K562 (cell line): ENCODE results near the gene PCDHB15. TPM values are rescaled to one million over a fixed set of nuclear protein-coding genes. Genes with fewer than 3 reads are reported as not detected.
"Not testable (repeated sequence)": the region's sequence is repeated elsewhere in the genome, so short reads cannot be mapped to it uniquely, and the experiment has no call there.

Experiments
- ATAC-seq: fragments of 200-7000 bp; cut with Tn5 transposase; 3 replicates; pipeline ENCODE4 v1.9.1; 2020; ENCODE audit warnings: moderate library complexity
- BruUV-seq: library from RNA; stranded (reverse); fragments of 400-500 nt; replicated peaks from 2 replicates; lab custom pipeline; 2021; lab: Mats Ljungman, UMichigan
- CTCF ChIA-PET: fragments of 300-600 bp; formaldehyde crosslinking; extraction: SDS; loops from one replicate; lab custom pipeline; 2021; ENCODE audit warnings: low intra/inter-chr PET ratio; lab: Yijun Ruan, JAX
- POLR2A ChIA-PET: fragments of 300-600, 350-650 bp; sonication (Branson Sonifier 250); formaldehyde crosslinking; extraction: SDS; loops from one replicate; lab custom pipeline; 2021; ENCODE audit warnings: antibody characterized with exemption, inconsistent platforms; lab: Yijun Ruan, JAX
- DNase-seq, 4 experiments: peaks; one replicate each; pipeline versions ENCODE4 v3.0.0 to v3.0.0-alpha.2; 2011 to 2018; ENCODE audit warnings: low spot score in 3 of 4, mixed read lengths in 3 of 4; ENCODE audit errors: extremely low read depth in 1 of 4
- FAIRE-seq: peaks from 2 replicates; lab custom pipeline; 2011; peaks lifted over from hg19 to GRCh38; lab: Jason Lieb, UNC
- H2AFZ ChIP-seq: 2 replicates; pipeline ENCODE4 v1.6.0; 2011; ENCODE audit warnings: low read depth, low read length, control low read depth, inconsistent platforms
- H3K27ac ChIP-seq: fragments of 200-600 bp; 3 replicates; pipeline ENCODE4 v1.8.0; 2011; ENCODE audit warnings: low read depth, mild to moderate bottlenecking, control low read depth, inconsistent platforms, low read length, moderate library complexity, mixed read lengths; ENCODE audit errors: extremely low read depth
- H3K27me3 ChIP-seq, 2 experiments: fragments of 300-600 bp in 1 of 2; 2 replicates in 1 of 2; 3 replicates in 1 of 2; pipeline versions ENCODE4 v1.6.0 to v1.8.0; 2011; ENCODE audit warnings: inconsistent platforms in 2 of 2, low read length in 2 of 2, mild to moderate bottlenecking in 1 of 2, mixed read lengths in 1 of 2, moderate library complexity in 1 of 2; ENCODE audit not compliant: control insufficient read depth in 2 of 2, insufficient read depth in 2 of 2
- H3K36me3 ChIP-seq: fragments of 300-600 bp; 3 replicates; pipeline ENCODE4 v1.8.0; 2011; ENCODE audit warnings: mild to moderate bottlenecking, low read length, inconsistent platforms; ENCODE audit not compliant: control insufficient read depth, insufficient read depth
- H3K4me1 ChIP-seq, 2 experiments: fragments of 200-600 bp in 1 of 2; replicated peaks in 1 of 2; 2 replicates in 1 of 2; 3 replicates in 1 of 2; pipeline versions ENCODE4 v1.5.1 to v1.8.0; 2011; ENCODE audit warnings: inconsistent platforms in 2 of 2, low read length in 2 of 2, mild to moderate bottlenecking in 1 of 2, mixed read lengths in 1 of 2, moderate library complexity in 1 of 2; ENCODE audit not compliant: control insufficient read depth in 2 of 2, insufficient read depth in 2 of 2
- H3K4me2 ChIP-seq: 2 replicates; pipeline ENCODE4 v1.6.1; 2011; ENCODE audit warnings: low read length, control low read depth, inconsistent platforms, mixed read lengths; ENCODE audit not compliant: insufficient read depth
- H3K4me3 ChIP-seq: fragments of 200-600 bp; sonication (generic), shearing (Covaris generic); 2 replicates; pipeline ENCODE4 v1.5.1; 2016; ENCODE audit warnings: control low read depth, inconsistent platforms
- H3K79me2 ChIP-seq: fragments of 200-600 bp; 3 replicates; pipeline ENCODE4 v1.8.0; 2011; ENCODE audit warnings: low read length, inconsistent platforms; ENCODE audit not compliant: control insufficient read depth, insufficient read depth
- H3K9ac ChIP-seq, 2 experiments: 2 replicates each; pipeline versions ENCODE4 v1.6.0 to v1.6.1; 2011; ENCODE audit warnings: low read depth in 2 of 2, low read length in 2 of 2, control low read depth in 1 of 2, inconsistent platforms in 1 of 2, mild to moderate bottlenecking in 1 of 2, mixed read lengths in 1 of 2; ENCODE audit not compliant: insufficient read depth in 1 of 2
- H3K9me1 ChIP-seq: one replicate; pipeline ENCODE4 v1.6.0; 2011; ENCODE audit warnings: inconsistent platforms, mild to moderate bottlenecking, low read length, moderate library complexity; ENCODE audit not compliant: control insufficient read depth, insufficient read depth
- H3K9me3 ChIP-seq: replicated peaks from 2 replicates; pipeline ENCODE4 v1.5.1; 2011; ENCODE audit warnings: low read depth, low read length, inconsistent platforms; ENCODE audit not compliant: control insufficient read depth, insufficient read depth
- H4K20me1 ChIP-seq: replicated peaks from 2 replicates; pipeline ENCODE4 v1.6.1; 2011; ENCODE audit warnings: low read length, inconsistent platforms, mixed read lengths; ENCODE audit not compliant: control insufficient read depth, insufficient read depth
- CUX1 ChIP-seq: fragments of 200-800 bp; sonication (Bioruptor generic); IDR thresholded peaks from 2 replicates; pipeline ENCODE4 v1.6.1; 2016; ENCODE audit warnings: missing genetic modification characterization, missing compliant biosample characterization
- FOXA1 ChIP-seq: fragments of 450-650 bp; IDR thresholded peaks from 2 replicates; pipeline ENCODE4 v1.6.1; 2016; ENCODE audit warnings: mild to moderate bottlenecking, borderline replicate concordance
- MAFF ChIP-seq: IDR thresholded peaks from 2 replicates; pipeline ENCODE4 v1.6.1; 2012; ENCODE audit warnings: low read length, improper control_type of control experiment
- MAFG ChIP-seq: fragments of 450-650 bp; conservative IDR thresholded peaks from 2 replicates; pipeline ENCODE4 v1.6.1; 2016; ENCODE audit warnings: missing genetic modification characterization, missing compliant biosample characterization
- MAFK ChIP-seq: IDR thresholded peaks from 2 replicates; pipeline ENCODE4 v1.6.1; 2011; ENCODE audit warnings: low read length, improper control_type of control experiment
- TBL1XR1 ChIP-seq, 2 experiments: IDR thresholded peaks; 2 replicates each; pipeline ENCODE4 v1.6.1; 2012; ENCODE audit warnings: improper control_type of control experiment in 2 of 2, low read length in 2 of 2, mild to moderate bottlenecking in 1 of 2
- WGBS: fragments of 100-300 bp; shearing (Covaris generic); methylation state at CpG from one replicate; pipeline ENCODE4 v1.1.6; 2016; ENCODE audit warnings: low coverage, mixed read lengths; ENCODE audit not compliant: insufficient coverage; ENCODE audit errors: missing lambda C conversion rate; 5-methylcytosine and 5-hydroxymethylcytosine counted together
- in situ Hi-C: fragments of 300-500 bp; cut with MboI; formaldehyde crosslinking; loops from 4 replicates; pipeline ENCODE4 v1.15.0; 2018; ENCODE audit warnings: inconsistent platforms, mixed read lengths
- intact Hi-C: fragments of 100-400 bp; cut with micrococcal nuclease; formaldehyde crosslinking; loops from 2 replicates; pipeline ENCODE4 v1.14.2; 2022
- polyA plus RNA-seq, 8 experiments: library from polyadenylated mRNA; depleted of rRNA in 4 of 8; stranded (reverse) in 5 of 8; unstranded in 3 of 8; fragments of >200 nt; fragmentation: Nextera tagmentation in 2 of 8; fragmentation: Illumina TruSeq in 1 of 8; extraction: Ambion mirVana in 2 of 8; extraction: Trizol in 1 of 8; gene quantifications; 2 replicates each; pipeline versions ENCODE4 v1.2.1 to v1.2.3, GENCODE V29; 2011 to 2014; ENCODE audit warnings: inconsistent platforms in 1 of 8, missing spikeins in 1 of 8
- total RNA-seq, 7 experiments: library from RNA; depleted of rRNA in 6 of 7; stranded (reverse); fragments of >200 nt in 6 of 7; fragmentation: Illumina TruSeq in 2 of 7; extraction: Trizol in 2 of 7; gene quantifications; 2 replicates each; pipeline versions ENCODE4 v1.2.1 to v1.2.3, GENCODE V29; 2011 to 2021; ENCODE audit warnings: low replicate concordance in 1 of 7
- TF ChIP-seq, protein P1 (sequence below): fragments of 250-450 bp; sonication (Bioruptor Pico); IDR thresholded peaks from 2 replicates; pipeline ENCODE4 v1.4.0; 2020; ENCODE audit warnings: mild to moderate bottlenecking

PCDHB15 gene
- total and polyA plus RNA-seq, 9 of the 15 experiments (the other 6 are each of a cell fraction or from before 2014, with no cell fraction given): 0.04 to 0.15 (median 0.07) TPM; not detected in 5

GRCh38 chr5:141235922-141236321, 9.3 kb upstream of the PCDHB15 start:
- H3K27me3 ChIP-seq: peaks cover 2 to 14% of the 10 kb centered on the region in 2 experiments; a peak in 2 of 5 replicates
- intact Hi-C loops (loop anchor here (10.0 kb wide), 1 partner anchor 279 kb away; no protein-coding TSS in a partner anchor), in situ Hi-C loops (loop anchor here (10.0 kb wide), 1 partner anchor 329 kb away; no protein-coding TSS in a partner anchor)
- CTCF ChIA-PET, H3K27ac ChIP-seq, H3K9me1 ChIP-seq, POLR2A ChIA-PET, ATAC-seq, H3K9me3 ChIP-seq, H3K4me3 ChIP-seq, DNase-seq, FAIRE-seq, H3K4me1 ChIP-seq, H2AFZ ChIP-seq, H3K9ac ChIP-seq, H3K79me2 ChIP-seq, BruUV-seq, H4K20me1 ChIP-seq, H3K4me2 ChIP-seq, H3K36me3 ChIP-seq: not testable (repeated sequence)
- 13% methylated on average over 36 of the region's 40 CpGs for WGBS

- Histone ChIP-seq H4K20me1 (no peaks in the 10 kb centered on the region), H3K27ac (no peak overlapping the region), H3K27me3 (peaks cover 2 to 22% of the 10 kb centered on the region in 2 experiments; a peak in 2 of 5 replicates), H3K79me2 (no peaks in the 10 kb centered on the region), H3K36me3 (no peaks in the 10 kb centered on the region), H3K9me3 (no peaks in the 10 kb centered on the region), H3K4me1 (peaks cover 0 to 12% of the 10 kb centered on the region in 2 experiments; a peak in 1 of 5 replicates), H3K4me2 (no peak overlapping the region), H3K4me3 (no peak overlapping the region), H2AFZ (no peak overlapping the region), H3K9me1 (no peaks in the 10 kb centered on the region), H3K9ac (no peak overlapping the region)
- no peak for FAIRE-seq
- POLR2A ChIA-PET: no interaction called here
- in situ Hi-C loops (loop anchor here (10.0 kb wide), 1 partner anchor 328 kb away; no protein-coding TSS in a partner anchor), intact Hi-C loops (loop anchor here (10.0 kb wide), 1 partner anchor 278 kb away; no protein-coding TSS in a partner anchor)
- WGBS: 5% methylated on average over 32 of the region's 32 CpGs
- ATAC-seq: no peak
- CTCF ChIA-PET: no interaction called here
- no TSS peak for BruUV-seq
- DNase-seq: no peak
- no peak for TF ChIP-seq CUX1 (CRISPR knock-in tag)
- TF ChIP-seq MAFG (tag): peak; percentile 62
- no peak for TF ChIP-seq TBL1XR1 (IDR thresholded peaks at IDR 0.05; ENCODE audit: low read length in 2 of 2)
- peak; percentile 49; the same call in 1 of the 2 replicates for TF ChIP-seq MAFF
- TF ChIP-seq MAFK: peak; percentile 23; the same call in 1 of the 2 replicates
- TF ChIP-seq, protein P1, sequence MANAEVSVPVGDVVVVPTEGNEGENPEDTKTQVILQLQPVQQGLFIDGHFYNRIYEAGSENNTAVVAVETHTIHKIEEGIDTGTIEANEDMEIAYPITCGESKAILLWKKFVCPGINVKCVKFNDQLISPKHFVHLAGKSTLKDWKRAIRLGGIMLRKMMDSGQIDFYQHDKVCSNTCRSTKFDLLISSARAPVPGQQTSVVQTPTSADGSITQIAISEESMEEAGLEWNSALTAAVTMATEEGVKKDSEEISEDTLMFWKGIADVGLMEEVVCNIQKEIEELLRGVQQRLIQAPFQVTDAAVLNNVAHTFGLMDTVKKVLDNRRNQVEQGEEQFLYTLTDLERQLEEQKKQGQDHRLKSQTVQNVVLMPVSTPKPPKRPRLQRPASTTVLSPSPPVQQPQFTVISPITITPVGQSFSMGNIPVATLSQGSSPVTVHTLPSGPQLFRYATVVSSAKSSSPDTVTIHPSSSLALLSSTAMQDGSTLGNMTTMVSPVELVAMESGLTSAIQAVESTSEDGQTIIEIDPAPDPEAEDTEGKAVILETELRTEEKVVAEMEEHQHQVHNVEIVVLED: no peak
- no peak for TF ChIP-seq FOXA1
Observed at GRCh38 chr5:141236516-141237313, 8.5 kb upstream of the PCDHB15 start.
